ENCODE measurements around the gene HTRA1. TPM values are rescaled to one million over a fixed set of nuclear protein-coding genes. Genes with fewer than 3 reads are reported as not detected.

Gene HTRA1
- total RNA-seq, 1 experiment from 2014 or later, result 0.39 TPM

- no peaks in the 10 kb centered on the region for H3K27me3 ChIP-seq (ENCODE audit: insufficient read depth, low read length)
- TF ChIP-seq ATF3 (IDR thresholded peaks at IDR 0.05) (no peak), CTCF (IDR thresholded peaks at IDR 0.05 in 2 of 3, conservative IDR thresholded peaks at IDR 0.05 in 1 of 3; ENCODE audit: borderline replicate concordance in 1 of 3, insufficient read depth in 1 of 3, low read depth in 2 of 3, low read length in 2 of 3) (no peak), ZBTB33 (IDR thresholded peaks at IDR 0.05; ENCODE audit: extremely low read depth, insufficient replicate concordance, low read length) (no peak), REST (IDR thresholded peaks at IDR 0.05; ENCODE audit: low read depth) (no peak), ZNF274 (IDR thresholded peaks at IDR 0.05; ENCODE audit: low read depth, low read length) (no peak), FOSL1 (IDR thresholded peaks at IDR 0.05; ENCODE audit: low read depth) (no peak), POLR2AphosphoS5 (IDR thresholded peaks at IDR 0.05; ENCODE audit: low read depth, low read length) (no peak), ELF1 (IDR thresholded peaks at IDR 0.05; ENCODE audit: borderline replicate concordance, low read depth) (no peak), EZH2phosphoT487 (IDR thresholded peaks at IDR 0.05; ENCODE audit: borderline replicate concordance) (no peak), CEBPB (IDR thresholded peaks at IDR 0.05; ENCODE audit: low read depth) (no peak), SP1 (IDR thresholded peaks at IDR 0.05; ENCODE audit: low read depth) (no peak), ZFX (IDR thresholded peaks at IDR 0.05) (no peak), JUND (IDR thresholded peaks at IDR 0.05) (no peak), SRF (IDR thresholded peaks at IDR 0.05; ENCODE audit: low read depth) (no peak), EZH2 (IDR thresholded peaks at IDR 0.05) (no peak), POLR2A (IDR thresholded peaks at IDR 0.05; ENCODE audit: borderline replicate concordance, extremely low read depth, insufficient read depth, insufficient read length) (no peak), EGR1 (IDR thresholded peaks at IDR 0.05; ENCODE audit: low read depth) (no peak)
- BruUV-seq (replicated peaks), result no TSS peak
- H3K4me2 ChIP-seq (ENCODE audit: low read length), result no peak overlapping the region
- ATAC-seq (no peak), DNase-seq (ENCODE audit: low read depth, low spot score) (no peak)
- intact Hi-C loops (cut with micrococcal nuclease), result no loop called here
- no peaks in the 10 kb centered on the region for H3K79me2 ChIP-seq (ENCODE audit: insufficient read depth, low read length)
- no peaks in the 10 kb centered on the region for H3K9me3 ChIP-seq (ENCODE audit: control insufficient read depth in 1 of 2, insufficient read depth in 1 of 2, low read depth in 1 of 2, low read length in 2 of 2)
- peaks cover 12 to 15% of the 10 kb centered on the region in 2 experiments for H3K36me3 ChIP-seq (ENCODE audit: control insufficient read depth in 1 of 2, insufficient read depth in 2 of 2, low read length in 2 of 2)
- POLR2A ChIA-PET, result no interaction called here
- no peak overlapping the region for H3K9ac ChIP-seq (ENCODE audit: low read length)
- H4K20me1 ChIP-seq (ENCODE audit: insufficient read depth), result no peaks in the 10 kb centered on the region
- no peaks in the 10 kb centered on the region for H3K4me1 ChIP-seq (ENCODE audit: control insufficient read depth in 1 of 2, insufficient read depth in 2 of 2, low read length in 2 of 2)
- no peak overlapping the region for H3K4me3 ChIP-seq (replicated peaks in 1 of 2; ENCODE audit: low read depth in 1 of 2, low read length in 2 of 2)
- H3K27ac ChIP-seq (ENCODE audit: low read depth, low read length), result no peak overlapping the region
- RAD21 ChIA-PET (ENCODE audit: low non-redundant PET in 1 of 2, low total read pairs in 2 of 2, uncharacterized antibody in 2 of 2, unreplicated experiment in 2 of 2), result no interaction called here
- CTCF ChIA-PET, result interaction anchor here (1.5 kb wide), 1 partner anchor 16 kb away, joined by 5 read pairs; no protein-coding TSS in a partner anchor
- H2AFZ ChIP-seq (ENCODE audit: low read depth, low read length, poor library complexity, severe bottlenecking), result no peak overlapping the region
- H3K9me2 ChIP-seq (ENCODE audit: insufficient read depth), result no peaks in the 10 kb centered on the region
Observed at GRCh38 chr10:122419016-122419415, 42.3 kb upstream of the HTRA1 start.
